Nucleus accumbens (tissue), 56 donors: ENCODE data around the gene TMEM131L.
"Not testable (repeated sequence)": the region's sequence is repeated elsewhere in the genome, so short reads cannot be mapped to it uniquely, and the experiment has no call there.

Experiments
- DNase-seq, 56 donors: peaks; one replicate each; lab custom pipeline; 2025; lab: John Stamatoyannopoulos, UW

Gene TMEM131L

GRCh38 chr4:153501578-153501977, 35.4 kb downstream of the TMEM131L start:
- no peak for DNase-seq

DNA sequence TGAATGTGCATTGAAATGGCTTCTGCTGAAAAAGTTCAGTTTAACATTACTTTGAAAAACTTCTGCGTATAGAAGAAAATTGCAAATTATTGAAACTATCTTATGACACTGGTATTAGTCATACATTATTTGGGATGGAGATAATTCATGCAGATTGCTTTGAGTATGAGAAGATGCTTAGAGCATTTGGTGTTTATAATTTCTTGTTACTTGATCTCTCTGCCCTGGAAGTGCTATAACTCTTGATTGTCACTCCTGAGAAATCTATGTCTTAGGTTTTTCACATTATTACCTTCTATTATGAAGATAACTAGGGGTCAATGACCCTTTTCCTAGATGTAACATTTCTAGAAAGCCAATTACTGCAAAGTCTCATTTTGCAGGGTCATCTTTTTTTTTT, 36.4 kb downstream of the TMEM131L start:
- DNase-seq: no peak

DNA sequence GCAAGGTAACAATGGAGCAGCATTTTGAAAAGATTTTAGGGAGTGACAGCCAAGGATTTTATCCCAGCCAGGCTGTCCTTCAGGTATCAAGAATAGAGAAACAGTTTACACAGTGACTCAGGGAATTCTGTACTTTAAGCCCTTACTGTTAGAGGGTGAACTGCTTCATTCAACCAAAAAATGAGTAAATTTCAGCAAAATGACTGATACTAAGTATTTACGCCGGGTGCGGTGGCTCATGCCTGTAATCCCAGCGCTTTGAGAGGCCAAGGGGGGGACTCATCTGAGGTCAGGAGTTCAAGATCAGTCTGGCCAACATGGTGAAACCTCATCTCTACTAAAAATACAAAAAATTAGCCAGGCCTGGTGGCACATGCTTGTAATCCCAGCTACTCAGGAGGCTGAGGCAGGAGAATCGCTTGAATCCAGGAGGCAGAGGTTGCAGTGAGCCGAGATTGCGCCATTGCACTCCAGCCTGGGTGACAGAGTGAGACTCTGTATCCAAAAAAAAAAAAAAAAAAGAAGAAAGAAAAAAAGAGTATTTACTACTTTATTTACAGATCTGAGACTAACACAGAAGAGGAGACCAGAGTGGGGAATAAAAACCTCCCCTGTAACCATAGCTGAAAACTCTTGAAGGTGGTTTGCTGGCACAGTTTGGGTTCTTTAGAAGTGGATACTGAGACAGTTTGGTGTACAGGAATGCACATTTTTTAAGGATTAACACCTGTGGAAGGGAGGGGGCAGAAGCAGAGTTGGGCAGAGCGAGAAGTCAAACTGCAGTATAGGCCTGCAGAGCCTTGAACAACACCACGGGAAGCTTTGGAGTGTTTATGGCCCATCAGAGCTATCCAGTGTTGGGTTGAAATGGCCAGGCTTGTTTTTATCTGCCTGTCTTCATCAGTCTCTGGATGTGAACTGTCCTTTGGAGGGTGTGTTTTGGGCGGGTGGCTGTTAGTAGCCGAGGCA, 40.5 kb downstream of the TMEM131L start:
- DNase-seq: no peak

DNA sequence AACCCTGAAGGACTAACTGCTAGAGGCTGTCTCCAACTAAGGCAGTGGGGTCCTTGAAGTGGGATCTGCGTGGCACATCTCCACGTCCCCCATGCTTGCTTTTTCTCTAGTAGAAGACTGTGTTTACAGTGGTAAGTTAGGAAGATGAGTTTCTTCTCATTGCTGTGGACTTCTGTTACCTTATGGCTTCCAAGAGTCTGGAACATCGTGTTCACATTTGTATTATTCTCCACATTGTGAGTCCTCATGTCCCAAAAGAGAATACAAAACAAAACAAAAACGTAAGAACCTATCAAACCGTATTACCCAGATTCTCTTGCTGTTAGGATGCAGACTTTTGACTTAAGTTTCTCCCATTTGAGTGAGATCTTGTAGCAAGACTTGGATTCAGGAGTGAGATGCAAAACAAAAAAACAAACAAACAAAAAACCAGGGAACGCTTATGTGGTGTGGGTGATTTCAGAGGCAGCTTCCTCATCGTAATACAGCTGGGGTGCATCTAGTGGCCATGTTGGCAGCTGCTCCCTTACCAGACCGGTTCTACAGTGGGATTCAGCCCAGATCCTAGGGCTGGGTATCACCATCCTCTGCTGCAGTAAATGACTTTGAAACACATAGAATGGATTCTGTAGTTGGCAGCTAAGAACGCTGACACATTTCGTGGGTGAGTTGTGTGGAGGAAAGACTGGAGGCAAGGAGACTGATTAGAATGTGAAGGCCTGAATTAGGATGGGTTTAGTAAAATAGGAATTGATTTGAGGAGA, 41.3 kb downstream of the TMEM131L start:
- no peak for DNase-seq

- DNase-seq: not testable (repeated sequence)
Measured at GRCh38 chr4:153509212-153509611, 43.1 kb downstream of the TMEM131L start.

- DNase-seq: no peak
Measured at GRCh38 chr4:153509724-153510123, 43.6 kb downstream of the TMEM131L start.

DNA sequence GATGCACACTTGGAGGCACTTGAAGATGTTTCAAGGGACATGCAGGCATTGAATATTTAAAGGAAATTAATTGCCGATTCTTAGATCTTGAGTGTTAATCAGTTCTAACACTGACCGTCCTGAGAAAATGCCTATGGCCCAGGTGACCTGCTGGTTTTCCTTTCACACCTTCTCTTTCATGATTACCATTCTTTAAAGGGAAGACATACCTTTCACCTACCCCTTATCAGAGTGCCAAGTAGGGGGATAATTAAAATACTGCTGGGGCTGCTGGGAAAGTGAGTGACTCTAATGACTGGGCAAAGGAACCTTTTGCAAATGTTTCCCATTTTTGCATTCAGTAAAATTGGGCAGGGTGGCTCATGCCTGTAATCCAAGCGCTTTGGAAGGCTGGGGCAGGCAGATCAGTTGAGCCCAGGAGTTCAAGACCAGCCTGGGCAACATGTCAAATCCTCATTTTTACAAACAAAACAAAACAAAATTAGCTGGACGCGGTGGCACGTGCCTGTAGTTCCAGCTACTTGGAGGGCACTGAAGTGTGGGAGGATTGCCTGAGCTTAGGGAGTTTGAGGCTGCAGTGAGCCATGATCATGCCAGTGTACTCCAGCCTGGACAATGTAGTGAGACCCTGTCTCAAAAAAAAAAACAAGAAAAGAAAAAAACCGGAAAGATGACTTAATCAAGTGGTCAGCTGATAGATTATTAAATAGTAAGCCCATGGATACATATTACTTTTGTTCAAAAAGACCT, 44.3 kb downstream of the TMEM131L start:
- DNase-seq: no peak

DNA sequence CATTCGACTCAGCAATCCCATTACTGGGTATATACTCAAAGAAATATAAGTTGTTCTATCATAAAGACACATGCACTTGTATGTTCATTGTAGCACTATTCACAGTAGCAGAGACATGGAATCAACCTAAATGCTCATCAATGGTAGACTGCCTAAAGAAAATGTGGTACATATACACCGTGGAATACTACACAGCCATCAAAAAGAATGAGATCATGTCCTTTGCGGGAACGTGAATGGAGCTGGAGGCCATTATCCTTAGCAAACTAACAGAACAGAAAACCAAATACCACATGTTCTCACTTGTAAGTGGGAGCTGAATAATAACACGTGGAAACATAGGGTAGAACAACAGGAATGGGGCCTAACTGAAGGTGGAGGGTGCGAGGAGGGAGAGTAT, 44.9 kb downstream of the TMEM131L start:
- DNase-seq: no peak

- no peak for DNase-seq
Measured at GRCh38 chr4:153512162-153512852, 46.1 kb downstream of the TMEM131L start.

DNA sequence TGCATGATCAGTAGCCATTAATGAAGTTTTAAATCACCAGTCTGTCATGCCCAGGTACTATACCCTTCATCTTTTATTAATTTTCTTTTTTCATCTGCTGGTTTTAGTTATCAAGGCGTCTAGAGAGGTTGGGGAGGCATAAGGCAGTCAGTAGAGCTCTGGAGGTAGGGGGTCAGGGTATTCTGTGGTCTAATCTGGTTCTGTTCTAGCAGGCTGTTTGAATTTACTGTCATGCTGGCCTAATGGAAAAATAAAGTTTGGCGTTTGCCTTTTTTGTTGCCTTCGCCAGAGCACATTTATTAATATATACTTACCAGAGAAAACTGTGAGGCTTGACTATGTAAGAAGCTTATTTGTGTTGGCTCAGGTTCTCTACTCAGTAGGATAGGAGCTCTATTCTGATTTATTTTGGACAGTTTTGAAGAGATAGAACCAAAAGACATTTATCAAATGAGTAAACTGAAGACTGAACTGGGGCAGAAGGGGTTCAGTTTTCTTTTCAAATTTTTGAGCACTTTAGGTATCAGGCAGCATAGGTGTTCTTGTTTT, 46.9 kb downstream of the TMEM131L start:
- no peak for DNase-seq

DNA sequence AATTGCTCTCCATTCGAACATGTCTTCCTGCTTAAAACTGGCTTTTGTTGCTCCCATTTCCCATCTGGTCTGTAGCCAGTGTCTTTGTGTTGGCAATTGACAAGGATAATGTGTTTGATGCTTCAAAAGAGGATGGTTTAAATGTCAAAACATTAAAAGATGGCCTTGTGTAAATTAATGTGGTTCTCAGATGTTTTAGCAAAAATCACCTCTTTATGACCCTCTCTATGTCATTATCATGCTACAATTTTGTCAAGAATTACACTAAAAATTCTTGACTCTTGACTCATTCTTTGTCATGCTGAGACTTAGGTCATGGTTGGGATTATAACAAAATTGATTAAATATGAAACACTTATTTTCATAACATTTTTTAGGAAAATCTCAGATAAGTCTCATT, 47.4 kb downstream of the TMEM131L start:
- DNase-seq: no peak

DNA sequence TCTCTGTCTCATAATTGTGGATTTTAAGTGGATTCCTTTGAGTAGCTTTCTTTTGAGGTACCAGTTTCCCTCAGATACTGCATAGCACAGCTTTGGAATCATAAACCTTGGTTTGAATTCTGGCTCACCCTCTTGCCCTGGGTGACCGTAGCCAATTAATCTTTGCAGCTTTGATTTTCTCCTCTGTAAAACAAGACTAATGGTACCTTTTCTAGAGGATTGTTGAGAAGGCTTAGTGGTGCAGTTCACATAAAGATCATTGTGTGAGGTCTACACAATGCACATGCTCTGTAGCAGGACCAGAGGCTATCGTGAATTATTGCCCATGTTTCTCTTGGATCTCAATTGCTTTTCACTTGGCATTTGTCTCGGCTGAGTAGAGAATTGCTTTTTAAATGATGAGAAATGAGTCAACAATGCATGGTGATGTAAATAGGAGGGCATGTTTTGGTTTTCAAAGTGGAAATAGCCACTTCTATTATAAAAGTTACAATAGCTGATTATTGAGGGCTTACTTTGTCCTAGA, 47.9 kb downstream of the TMEM131L start:
- DNase-seq: no peak

DNA sequence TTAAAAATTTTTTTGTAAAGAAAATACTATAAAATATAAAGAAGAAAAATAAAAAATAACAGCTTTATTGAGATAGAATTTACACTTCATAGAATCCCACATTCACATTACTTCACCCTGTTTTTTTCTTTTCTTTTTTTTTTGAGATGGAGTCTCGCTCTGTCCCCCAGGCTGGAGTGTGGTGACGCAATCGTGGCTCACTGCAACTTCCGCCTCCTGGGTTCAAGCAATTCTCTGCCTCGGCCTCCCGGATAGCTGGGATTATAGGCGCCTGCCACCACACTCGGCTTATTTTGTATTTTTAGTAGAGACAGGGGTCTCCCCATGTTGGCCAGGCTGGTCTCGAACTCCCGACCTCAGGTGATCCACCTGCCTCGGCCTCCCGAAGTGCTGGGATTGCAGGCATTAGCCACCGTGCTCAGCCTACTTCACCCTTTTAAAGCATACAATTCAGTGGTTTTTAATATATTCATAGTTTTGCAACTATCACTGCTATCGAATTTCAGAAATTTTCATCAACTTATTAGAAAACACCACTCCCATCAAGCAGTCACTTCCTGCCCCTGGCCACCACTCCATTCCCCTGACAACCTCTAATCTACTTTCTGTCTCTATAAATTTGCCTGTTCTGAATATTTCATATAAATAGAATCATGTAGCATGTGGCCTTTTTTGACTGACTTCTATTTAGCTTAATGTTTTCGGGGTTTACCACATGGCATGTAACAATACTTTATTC, 48.7 kb downstream of the TMEM131L start:
- no peak for DNase-seq

DNA sequence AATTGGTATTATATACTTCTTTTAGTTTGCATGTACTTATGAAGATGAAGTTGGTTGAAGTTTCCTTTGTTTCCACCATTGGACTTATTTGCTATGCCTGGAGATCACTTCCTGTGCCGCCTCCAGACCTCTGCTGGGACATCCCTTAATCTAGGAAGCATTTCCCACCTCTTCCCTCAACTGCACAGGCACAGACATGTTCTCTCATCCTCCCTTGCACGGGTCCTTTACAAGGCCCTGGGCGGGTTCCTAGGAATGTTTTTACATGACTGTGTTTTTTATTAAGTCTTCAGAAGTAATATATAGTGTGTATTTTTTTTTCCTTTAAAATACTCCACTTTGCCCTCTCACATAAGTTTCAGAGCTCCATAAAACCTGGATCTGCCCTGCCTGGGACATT, 51.0 kb downstream of the TMEM131L start:
- DNase-seq: no peak

DNA sequence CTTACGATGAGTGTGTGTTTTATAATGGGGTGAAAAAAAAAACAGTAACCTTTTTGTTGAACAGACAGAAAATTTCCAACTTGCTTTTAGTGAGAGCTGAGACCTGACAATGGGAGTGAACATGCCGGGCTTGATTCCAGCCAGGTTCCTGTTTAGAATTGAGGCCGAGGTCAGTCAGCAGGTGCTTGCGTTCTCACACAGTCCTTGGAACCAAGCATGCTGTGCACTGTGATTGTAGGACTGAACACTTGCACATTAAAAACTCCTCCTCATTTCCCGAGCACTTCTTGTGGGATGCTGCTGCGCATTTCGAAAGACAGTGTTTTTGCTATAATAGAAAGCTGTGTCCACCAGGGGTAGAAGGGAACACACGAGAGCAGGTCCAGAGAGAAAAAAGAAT, 51.8 kb downstream of the TMEM131L start:
- DNase-seq: no peak

GRCh38 chr4:153518637-153519389, 52.7 kb downstream of the TMEM131L start:
- no peak for DNase-seq

DNA sequence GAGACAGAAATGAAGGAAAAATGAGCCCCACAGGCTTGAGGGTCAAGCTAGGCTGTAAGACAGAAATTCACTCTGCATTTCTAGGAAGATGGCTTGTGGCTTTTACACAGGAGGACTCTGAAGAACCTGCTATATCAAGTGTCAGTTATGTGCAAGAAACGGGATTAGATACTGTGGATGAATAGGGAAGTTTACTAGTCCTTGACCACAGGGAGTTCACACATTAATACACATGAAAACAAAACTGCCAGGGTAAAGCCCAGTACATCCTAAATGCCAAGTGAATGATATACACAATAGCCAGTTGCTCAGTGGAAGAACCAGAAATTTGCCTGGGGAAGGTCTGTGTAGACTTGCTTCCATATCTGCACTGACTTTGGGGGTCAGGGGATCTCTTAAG, 53.5 kb downstream of the TMEM131L start:
- DNase-seq: no peak

DNA sequence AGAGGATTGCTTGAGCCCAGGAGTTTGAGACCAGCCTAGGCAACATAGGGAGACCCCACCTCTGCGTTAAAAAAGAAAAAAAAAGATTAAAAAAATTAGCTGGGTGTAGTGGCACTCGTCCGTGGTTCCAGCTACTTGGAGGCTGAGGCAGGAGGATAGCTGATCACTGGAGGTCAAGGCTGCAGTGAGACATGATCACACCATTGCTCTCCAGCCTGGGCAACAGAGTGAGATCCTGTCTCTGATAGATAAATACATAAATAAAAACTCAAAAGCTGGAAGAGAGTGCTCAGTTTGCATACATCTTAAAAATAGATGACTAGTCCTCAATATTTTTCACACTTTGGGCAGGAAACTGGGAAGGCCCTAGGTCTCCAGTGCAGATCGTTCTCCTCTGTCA, 54.1 kb downstream of the TMEM131L start:
- no peak for DNase-seq
